ENCODE results near the gene RCAN3. TPM values are rescaled to one million over a fixed set of nuclear protein-coding genes. Genes with fewer than 3 reads are reported as not detected.

Gene RCAN3
- total and polyA plus RNA-seq, 4 experiments from 2014 or later, result 112 to 178 (median 147) TPM

- Mint-ChIP-seq H3K27ac (no peak overlapping the region), H3K9me3 (no peaks in the 10 kb centered on the region), H3K36me3 (no peaks in the 10 kb centered on the region), H3K27me3 (no peaks in the 10 kb centered on the region), H3K4me1 (peaks cover 0 to 4% (median 0%) of the 10 kb centered on the region in 4 donors), H3K4me3 (no peak overlapping the region)
- no peaks in the 10 kb centered on the region for H3K27me3 ChIP-seq (ENCODE audit: insufficient read depth, low read length)
- DNase-seq, result no peak
- no peak overlapping the region for H3K4me3 ChIP-seq (ENCODE audit: low read length in 2 of 2)
- ChIA-PET CTCF (ENCODE audit: partially characterized antibody) (interaction anchor here (0.6 to 1.4 kb wide), 2 partner anchors 16 to 658 kb away, joined by 3 to 4 read pairs; no protein-coding TSS in a partner anchor), POLR2A (ENCODE audit: partially characterized antibody) (no interaction called here)
- H3K36me3 ChIP-seq (ENCODE audit: insufficient read depth, low read length), result no peaks in the 10 kb centered on the region
- no peaks in the 10 kb centered on the region for H3K9me3 ChIP-seq (ENCODE audit: control insufficient read depth in 1 of 2, low read length in 2 of 2)
- H3K4me1 ChIP-seq (ENCODE audit: insufficient read depth, low read length), result no peaks in the 10 kb centered on the region
- H3K27ac ChIP-seq (ENCODE audit: low read depth, low read length), result no peak overlapping the region
- intact Hi-C loops (cut with micrococcal nuclease), result no loop called here
Observed at GRCh38 chr1:24572301-24572700, 69.7 kb downstream of the RCAN3 start.

GRCh38 chr1:24575905-24576587, 73.4 kb downstream of the RCAN3 start:
- Mint-ChIP-seq H3K36me3 (no peaks in the 10 kb centered on the region), H3K4me3 (no peak overlapping the region), H3K9me3 (no peaks in the 10 kb centered on the region), H3K27me3 (no peaks in the 10 kb centered on the region), H3K4me1 (peaks cover 0 to 4% (median 0%) of the 10 kb centered on the region in 4 donors), H3K27ac (peak overlapping the region in 1 of 7 donors; percentile 7)
- no peak for DNase-seq
- ChIA-PET CTCF (ENCODE audit: partially characterized antibody) (interaction anchor here (0.7 to 1.4 kb wide), 3 partner anchors 12 to 41 kb away, joined by 4 to 5 read pairs (median 4); no protein-coding TSS in a partner anchor), POLR2A (ENCODE audit: partially characterized antibody) (no interaction called here)
- intact Hi-C loops (cut with micrococcal nuclease), result no loop called here
- no peaks in the 10 kb centered on the region for H3K27me3 ChIP-seq (ENCODE audit: insufficient read depth, low read length)
- no peak overlapping the region for H3K4me3 ChIP-seq (ENCODE audit: low read length in 2 of 2)
- H3K4me1 ChIP-seq (ENCODE audit: insufficient read depth, low read length), result no peaks in the 10 kb centered on the region
- H3K27ac ChIP-seq (ENCODE audit: low read depth, low read length), result no peak overlapping the region
- H3K9me3 ChIP-seq (ENCODE audit: control insufficient read depth in 1 of 2, low read length in 2 of 2), result no peaks in the 10 kb centered on the region
- H3K36me3 ChIP-seq (ENCODE audit: insufficient read depth, low read length), result no peaks in the 10 kb centered on the region

- Histone ChIP-seq H3K27ac (ENCODE audit: low read depth, low read length) (no peak overlapping the region), H3K4me1 (ENCODE audit: insufficient read depth, low read length) (no peaks in the 10 kb centered on the region), H3K27me3 (ENCODE audit: insufficient read depth, low read length) (no peaks in the 10 kb centered on the region), H3K9me3 (ENCODE audit: control insufficient read depth in 1 of 2, low read length in 2 of 2) (no peaks in the 10 kb centered on the region), H3K4me3 (ENCODE audit: low read length in 2 of 2) (no peak overlapping the region), H3K36me3 (ENCODE audit: insufficient read depth, low read length) (no peaks in the 10 kb centered on the region)
- H3K4me3 Mint-ChIP-seq, result no peak overlapping the region
- ChIA-PET CTCF (ENCODE audit: partially characterized antibody) (interaction anchor here (0.6 to 2.0 kb wide), 3 partner anchors 9 to 57 kb away, joined by 3 to 17 read pairs (median 3); no protein-coding TSS in a partner anchor), POLR2A (ENCODE audit: partially characterized antibody) (no interaction called here)
- no peaks in the 10 kb centered on the region for H3K36me3 Mint-ChIP-seq
- H3K27ac Mint-ChIP-seq, result no peak overlapping the region
- no peaks in the 10 kb centered on the region for H3K4me1 Mint-ChIP-seq
- intact Hi-C loops (cut with micrococcal nuclease), result no loop called here
- no peaks in the 10 kb centered on the region for H3K9me3 Mint-ChIP-seq
- H3K27me3 Mint-ChIP-seq, result no peaks in the 10 kb centered on the region
- DNase-seq, result no peak
Observed at GRCh38 chr1:24578846-24579245, 76.2 kb downstream of the RCAN3 start.

GRCh38 chr1:24580756-24581155, 78.1 kb downstream of the RCAN3 start:
- no peaks in the 10 kb centered on the region for H3K36me3 ChIP-seq (ENCODE audit: insufficient read depth, low read length)
- peaks cover 0 to 1% of the 10 kb centered on the region in 2 donors for H3K27me3 Mint-ChIP-seq
- H3K27ac ChIP-seq (ENCODE audit: low read depth, low read length), result no peak overlapping the region
- H3K4me3 Mint-ChIP-seq, result no peak overlapping the region
- POLR2A ChIA-PET (ENCODE audit: partially characterized antibody), result no interaction called here
- no peak for DNase-seq
- H3K4me1 ChIP-seq (ENCODE audit: insufficient read depth, low read length), result no peaks in the 10 kb centered on the region
- H3K4me3 ChIP-seq (ENCODE audit: low read length in 2 of 2), result no peak overlapping the region
- H3K4me1 Mint-ChIP-seq, result no peaks in the 10 kb centered on the region
- no peaks in the 10 kb centered on the region for H3K27me3 ChIP-seq (ENCODE audit: insufficient read depth, low read length)
- H3K36me3 Mint-ChIP-seq, result no peaks in the 10 kb centered on the region
- H3K27ac Mint-ChIP-seq, result no peak overlapping the region
- no peaks in the 10 kb centered on the region for H3K9me3 Mint-ChIP-seq
- no peaks in the 10 kb centered on the region for H3K9me3 ChIP-seq (ENCODE audit: control insufficient read depth in 1 of 2, low read length in 2 of 2)
- intact Hi-C loops (cut with micrococcal nuclease), result no loop called here
- CTCF ChIA-PET (ENCODE audit: partially characterized antibody), result no interaction called here

GRCh38 chr1:24584171-24584647, 81.6 kb downstream of the RCAN3 start:
- H3K9me3 Mint-ChIP-seq, result no peaks in the 10 kb centered on the region
- peaks cover 0 to 9% (median 6%) of the 10 kb centered on the region in 4 donors for H3K4me1 Mint-ChIP-seq
- Histone ChIP-seq H3K4me3 (ENCODE audit: low read length in 2 of 2) (no peak overlapping the region), H3K4me1 (ENCODE audit: insufficient read depth, low read length) (peaks cover 5% of the 10 kb centered on the region), H3K36me3 (ENCODE audit: insufficient read depth, low read length) (no peaks in the 10 kb centered on the region), H3K9me3 (ENCODE audit: control insufficient read depth in 1 of 2, low read length in 2 of 2) (no peaks in the 10 kb centered on the region), H3K27ac (ENCODE audit: low read depth, low read length) (no peak overlapping the region), H3K27me3 (ENCODE audit: insufficient read depth, low read length) (no peaks in the 10 kb centered on the region)
- ChIA-PET CTCF (ENCODE audit: partially characterized antibody) (interaction anchor here (1.0 to 6.0 kb wide), 6 partner anchors 42 to 260 kb away, joined by 3 to 129 read pairs (median 4); partner anchors contain the start of genes NIPAL3 and STPG1), POLR2A (ENCODE audit: partially characterized antibody) (interaction anchor here (1.1 kb wide), 1 partner anchor 192 kb away, joined by 3 read pairs; no protein-coding TSS in a partner anchor)
- H3K4me3 Mint-ChIP-seq, result no peak overlapping the region
- no peaks in the 10 kb centered on the region for H3K36me3 Mint-ChIP-seq
- H3K27me3 Mint-ChIP-seq, result peaks cover 0 to 1% of the 10 kb centered on the region in 2 donors
- no peak for DNase-seq
- intact Hi-C loops (cut with micrococcal nuclease), result no loop called here
- no peak overlapping the region for H3K27ac Mint-ChIP-seq

- peaks cover 5% of the 10 kb centered on the region for H3K4me1 ChIP-seq (ENCODE audit: insufficient read depth, low read length)
- no peak overlapping the region for H3K27ac ChIP-seq (ENCODE audit: low read depth, low read length)
- no peaks in the 10 kb centered on the region for H3K36me3 ChIP-seq (ENCODE audit: insufficient read depth, low read length)
- POLR2A ChIA-PET (ENCODE audit: partially characterized antibody), result interaction anchor here (1.0 to 2.3 kb wide), 6 partner anchors 56 to 194 kb away, joined by 4 to 34 read pairs (median 7); partner anchors contain the start of genes NIPAL3 and RCAN3
- H3K9me3 Mint-ChIP-seq, result no peaks in the 10 kb centered on the region
- H3K27ac Mint-ChIP-seq, result peak overlapping the region in 1 of 7 donors; percentile 38
- H3K27me3 ChIP-seq (ENCODE audit: insufficient read depth, low read length), result no peaks in the 10 kb centered on the region
- H3K9me3 ChIP-seq (ENCODE audit: control insufficient read depth in 1 of 2, low read length in 2 of 2), result no peaks in the 10 kb centered on the region
- DNase-seq, result no peak
- no peaks in the 10 kb centered on the region for H3K36me3 Mint-ChIP-seq
- H3K4me3 Mint-ChIP-seq, result no peak overlapping the region
- intact Hi-C loops (cut with micrococcal nuclease), result loop anchor here (2.0 to 5.0 kb wide), 3 partner anchors 51 to 104 kb away; partner anchors contain the start of gene RCAN3
- no peak overlapping the region for H3K4me3 ChIP-seq (ENCODE audit: low read length in 2 of 2)
- H3K4me1 Mint-ChIP-seq, result peaks cover 0 to 9% (median 6%) of the 10 kb centered on the region in 4 donors
- CTCF ChIA-PET (ENCODE audit: partially characterized antibody), result interaction anchor here (1.0 to 6.0 kb wide), 30 partner anchors 8 to 436 kb away, joined by 3 to 129 read pairs (median 7); partner anchors contain the start of genes NIPAL3, SRRM1 and STPG1
- peaks cover 0 to 1% of the 10 kb centered on the region in 2 donors for H3K27me3 Mint-ChIP-seq
Observed at GRCh38 chr1:24586119-24586518, 83.5 kb downstream of the RCAN3 start.
